ENCODE data around the gene APOC1. TPM values are rescaled to one million over a fixed set of nuclear protein-coding genes. Genes with fewer than 3 reads are reported as not detected.
"Not testable (repeated sequence)": the region's sequence is repeated elsewhere in the genome, so short reads cannot be mapped to it uniquely, and the experiment has no call there.

Gene APOC1
- total RNA-seq, 2 donors from 2014 or later: 5.4 to 24.1 TPM

DNA sequence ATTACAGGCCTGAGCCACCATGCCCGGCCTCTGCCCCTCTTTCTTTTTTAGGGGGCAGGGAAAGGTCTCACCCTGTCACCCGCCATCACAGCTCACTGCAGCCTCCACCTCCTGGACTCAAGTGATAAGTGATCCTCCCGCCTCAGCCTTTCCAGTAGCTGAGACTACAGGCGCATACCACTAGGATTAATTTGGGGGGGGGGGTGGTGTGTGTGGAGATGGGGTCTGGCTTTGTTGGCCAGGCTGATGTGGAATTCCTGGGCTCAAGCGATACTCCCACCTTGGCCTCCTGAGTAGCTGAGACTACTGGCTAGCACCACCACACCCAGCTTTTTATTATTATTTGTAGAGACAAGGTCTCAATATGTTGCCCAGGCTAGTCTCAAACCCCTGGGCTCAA is 4.6 kb upstream of the APOC1 start:
- intact Hi-C loops (cut with DNase I): loop anchor here (5.0 kb wide), 1 partner anchor 33 kb away; the partner anchor contains the start of gene APOC4
- TF ChIP-seq POLR2A (IDR thresholded peaks at IDR 0.05): no peak
- no peak overlapping the region for H3K27ac ChIP-seq
- no peak overlapping the region for H3K4me3 ChIP-seq
- H3K4me1 ChIP-seq: peaks cover 26% of the 10 kb centered on the region
- H3K27me3 ChIP-seq: peaks cover 0 to 11% of the 10 kb centered on the region in 2 donors
- no peaks in the 10 kb centered on the region for H3K36me3 ChIP-seq (replicated peaks in 1 of 2; ENCODE audit: insufficient read depth in 1 of 2, low read depth in 2 of 2)
- H3K9me3 ChIP-seq: no peaks in the 10 kb centered on the region
- ATAC-seq (no peak), DNase-seq (no peak)
- 72 to 92% methylated on average over 4 to 5 of the region's 5 CpGs for WGBS, 2 donors

DNA sequence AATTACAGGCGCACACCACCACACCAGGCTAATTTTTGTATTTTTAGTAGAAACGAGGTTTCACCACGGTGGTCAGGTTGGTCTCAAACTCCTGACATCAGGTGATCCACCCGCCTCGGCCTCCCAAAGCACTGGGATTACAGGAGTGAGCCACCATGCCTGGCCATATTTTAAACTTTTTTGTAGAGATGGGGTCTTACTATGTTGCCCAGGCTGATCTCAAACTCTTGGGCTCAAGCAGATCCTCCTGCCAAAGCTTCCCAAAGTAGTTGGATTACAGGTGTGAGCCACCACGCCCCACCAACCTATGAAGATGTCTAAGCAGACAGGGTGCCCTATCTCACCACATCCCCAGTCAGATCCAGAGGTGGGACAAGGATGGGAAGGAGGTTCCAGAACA is 2.5 kb upstream of the APOC1 start:
- H3K36me3 ChIP-seq (replicated peaks in 1 of 2; ENCODE audit: insufficient read depth in 1 of 2, low read depth in 2 of 2); DNase-seq; H3K27ac ChIP-seq; H3K27me3 ChIP-seq; H3K9me3 ChIP-seq; H3K4me3 ChIP-seq; intact Hi-C loops (cut with DNase I); ATAC-seq: not testable (repeated sequence)
- H3K4me1 ChIP-seq: peaks cover 13% of the 10 kb centered on the region
- WGBS, 2 donors: 60 to 70% methylated on average over 5 to 6 of the region's 6 CpGs

DNA sequence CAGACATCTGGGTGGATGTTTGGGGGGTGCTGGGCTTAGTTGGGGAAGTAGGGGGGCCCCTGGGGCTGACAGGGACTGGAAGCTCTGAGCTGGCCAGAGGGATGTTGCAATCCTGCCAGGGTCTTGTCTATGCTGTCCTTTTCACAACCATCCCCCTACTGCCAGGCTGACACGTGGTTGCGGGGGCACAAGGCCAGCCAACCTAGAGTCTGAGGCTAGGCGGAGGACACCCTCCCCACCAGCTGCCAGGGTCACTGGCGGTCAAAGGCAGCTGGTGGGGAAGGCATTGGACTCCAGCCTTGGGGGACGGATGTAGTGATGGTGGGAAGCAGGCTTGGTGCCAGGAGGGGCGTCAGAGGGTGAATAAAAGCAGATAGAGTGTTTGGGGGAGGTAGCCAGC is 1.6 kb upstream of the APOC1 start:
- peak in 1 of 4 donors; percentile 73 for DNase-seq
- ATAC-seq: no peak
- intact Hi-C loops (cut with DNase I): no loop called here

DNA sequence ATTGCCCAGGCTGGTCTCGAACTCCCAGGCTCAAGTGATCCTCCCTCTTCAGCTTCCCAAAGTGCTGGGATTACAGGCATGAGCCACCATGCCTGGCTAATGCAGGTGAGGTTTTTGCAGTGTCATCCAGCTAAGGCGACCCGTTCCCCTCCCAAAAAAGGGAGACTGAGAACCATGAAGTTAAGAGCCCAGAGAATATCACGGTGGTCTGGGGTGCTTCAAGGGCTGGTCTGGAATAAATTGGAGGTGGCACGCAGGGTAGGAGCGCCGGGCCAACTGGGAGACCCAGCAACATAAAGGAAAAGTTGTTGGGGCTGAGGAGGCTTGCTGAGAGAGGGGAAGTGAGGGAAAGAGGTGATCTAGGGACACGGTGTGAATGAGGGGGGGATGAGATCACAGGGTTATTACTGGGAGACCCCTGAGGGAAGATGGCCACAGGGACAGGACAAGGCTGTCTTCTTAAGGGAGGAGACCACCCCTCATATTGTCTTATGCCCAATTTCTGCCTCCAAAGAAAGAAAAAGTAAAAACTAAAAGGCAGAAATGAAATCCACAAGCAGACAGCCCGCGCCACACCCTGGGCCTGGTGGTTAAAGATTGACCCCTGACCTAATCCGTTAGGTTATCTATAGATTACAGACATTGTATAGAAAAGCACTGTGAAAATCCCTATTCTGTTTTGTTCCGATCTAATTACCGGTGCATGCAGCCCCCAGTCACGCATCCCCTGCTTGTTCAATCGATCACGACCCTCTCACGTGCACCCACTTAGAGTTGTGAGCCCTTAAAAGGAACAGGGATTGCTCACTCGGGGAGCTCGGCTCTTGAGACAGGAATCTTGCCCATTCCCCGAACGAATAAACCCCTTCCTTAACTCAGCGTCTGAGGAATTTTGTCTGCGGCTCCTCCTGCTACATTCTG is 636 bp upstream of the APOC1 start:
- H3K4me3 ChIP-seq; DNase-seq; ATAC-seq; H3K27ac ChIP-seq; H3K27me3 ChIP-seq; H3K9me3 ChIP-seq; H3K36me3 ChIP-seq (replicated peaks in 1 of 2; ENCODE audit: insufficient read depth in 1 of 2, low read depth in 2 of 2); intact Hi-C loops (cut with DNase I): not testable (repeated sequence)
- 50 to 57% methylated on average over 20 to 23 of the region's 23 CpGs for WGBS, 2 donors
- H3K4me1 ChIP-seq: peaks cover 13% of the 10 kb centered on the region

More for the DNA sequence above, 1.6 kb upstream of the APOC1 start:
- no peaks in the 10 kb centered on the region for H3K9me3 ChIP-seq
- H3K4me3 ChIP-seq: no peak overlapping the region
- peaks cover 13% of the 10 kb centered on the region for H3K4me1 ChIP-seq
- H3K36me3 ChIP-seq (replicated peaks in 1 of 2; ENCODE audit: insufficient read depth in 1 of 2, low read depth in 2 of 2): no peaks in the 10 kb centered on the region
- H3K27ac ChIP-seq: no peak overlapping the region
- TF ChIP-seq, protein P1, sequence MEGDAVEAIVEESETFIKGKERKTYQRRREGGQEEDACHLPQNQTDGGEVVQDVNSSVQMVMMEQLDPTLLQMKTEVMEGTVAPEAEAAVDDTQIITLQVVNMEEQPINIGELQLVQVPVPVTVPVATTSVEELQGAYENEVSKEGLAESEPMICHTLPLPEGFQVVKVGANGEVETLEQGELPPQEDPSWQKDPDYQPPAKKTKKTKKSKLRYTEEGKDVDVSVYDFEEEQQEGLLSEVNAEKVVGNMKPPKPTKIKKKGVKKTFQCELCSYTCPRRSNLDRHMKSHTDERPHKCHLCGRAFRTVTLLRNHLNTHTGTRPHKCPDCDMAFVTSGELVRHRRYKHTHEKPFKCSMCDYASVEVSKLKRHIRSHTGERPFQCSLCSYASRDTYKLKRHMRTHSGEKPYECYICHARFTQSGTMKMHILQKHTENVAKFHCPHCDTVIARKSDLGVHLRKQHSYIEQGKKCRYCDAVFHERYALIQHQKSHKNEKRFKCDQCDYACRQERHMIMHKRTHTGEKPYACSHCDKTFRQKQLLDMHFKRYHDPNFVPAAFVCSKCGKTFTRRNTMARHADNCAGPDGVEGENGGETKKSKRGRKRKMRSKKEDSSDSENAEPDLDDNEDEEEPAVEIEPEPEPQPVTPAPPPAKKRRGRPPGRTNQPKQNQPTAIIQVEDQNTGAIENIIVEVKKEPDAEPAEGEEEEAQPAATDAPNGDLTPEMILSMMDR (IDR thresholded peaks at IDR 0.05): no peak
- no peak for TF ChIP-seq POLR2A (IDR thresholded peaks at IDR 0.05)
- no peaks in the 10 kb centered on the region for H3K27me3 ChIP-seq
- 26 to 29% methylated on average over 6 of the region's 6 CpGs for WGBS, 2 donors

DNA sequence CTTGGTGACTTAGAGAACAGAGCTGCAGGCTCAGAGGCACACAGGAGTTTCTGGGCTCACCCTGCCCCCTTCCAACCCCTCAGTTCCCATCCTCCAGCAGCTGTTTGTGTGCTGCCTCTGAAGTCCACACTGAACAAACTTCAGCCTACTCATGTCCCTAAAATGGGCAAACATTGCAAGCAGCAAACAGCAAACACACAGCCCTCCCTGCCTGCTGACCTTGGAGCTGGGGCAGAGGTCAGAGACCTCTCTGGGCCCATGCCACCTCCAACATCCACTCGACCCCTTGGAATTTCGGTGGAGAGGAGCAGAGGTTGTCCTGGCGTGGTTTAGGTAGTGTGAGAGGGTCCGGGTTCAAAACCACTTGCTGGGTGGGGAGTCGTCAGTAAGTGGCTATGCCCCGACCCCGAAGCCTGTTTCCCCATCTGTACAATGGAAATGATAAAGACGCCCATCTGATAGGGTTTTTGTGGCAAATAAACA is 9.9 kb downstream of the APOC1 start:
- H3K4me3 ChIP-seq: no peak overlapping the region
- H3K4me1 ChIP-seq: peaks cover 10% of the 10 kb centered on the region
- no peak overlapping the region for H3K27ac ChIP-seq
- H3K27me3 ChIP-seq: no peaks in the 10 kb centered on the region
- ATAC-seq: no peak
- DNase-seq: no peak
- WGBS, 2 donors: 63 to 70% methylated on average over 5 to 8 of the region's 8 CpGs
- no peaks in the 10 kb centered on the region for H3K9me3 ChIP-seq
- no peaks in the 10 kb centered on the region for H3K36me3 ChIP-seq (replicated peaks in 1 of 2; ENCODE audit: insufficient read depth in 1 of 2, low read depth in 2 of 2)
- intact Hi-C loops (cut with DNase I): no loop called here
- no peak for TF ChIP-seq POLR2A (IDR thresholded peaks at IDR 0.05)
- TF ChIP-seq, protein P1 (IDR thresholded peaks at IDR 0.05): no peak

DNA sequence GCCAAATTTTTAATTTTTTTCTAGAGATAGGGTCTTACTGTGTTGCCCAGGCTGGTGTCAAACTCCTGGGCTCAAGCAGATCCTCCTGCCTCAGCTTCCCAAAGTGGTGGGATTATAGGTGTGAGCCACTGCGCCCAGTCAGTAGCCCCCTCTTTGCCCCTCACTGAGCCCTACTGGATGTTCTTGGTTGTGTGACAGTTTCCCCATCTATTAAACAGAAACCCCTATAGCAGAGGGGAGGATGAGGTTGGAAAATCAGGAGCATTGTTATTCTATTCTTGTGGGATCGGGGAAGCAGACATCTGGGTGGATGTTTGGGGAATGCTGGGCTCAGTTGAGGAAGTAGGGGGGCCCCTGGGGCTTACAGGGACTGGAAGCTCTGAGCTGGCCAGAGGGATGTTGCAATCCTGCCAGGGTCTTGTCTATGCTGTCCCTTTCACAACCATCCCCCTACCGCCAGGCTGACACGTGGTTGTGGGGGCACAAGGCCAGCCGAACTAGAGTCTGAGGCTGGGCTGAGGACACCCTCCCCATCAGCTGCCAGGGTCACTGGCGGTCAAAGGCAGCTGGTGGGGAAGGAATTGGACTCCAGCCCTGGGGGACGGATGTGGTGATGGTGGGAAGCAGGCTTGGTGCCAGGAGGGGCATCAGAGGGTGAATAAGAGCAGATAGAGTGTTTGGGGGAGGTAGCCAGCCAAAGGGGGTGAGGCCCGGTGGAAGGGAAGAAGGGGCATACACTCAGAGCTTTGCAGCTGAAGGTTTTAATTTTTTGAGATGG is 10.9 kb downstream of the APOC1 start:
- H3K4me3 ChIP-seq: no peak overlapping the region
- no peak overlapping the region for H3K27ac ChIP-seq
- 51 to 58% methylated on average over 8 of the region's 8 CpGs for WGBS, 2 donors
- H3K4me1 ChIP-seq: peaks cover 13% of the 10 kb centered on the region
- H3K9me3 ChIP-seq: no peaks in the 10 kb centered on the region
- DNase-seq: peak in 3 of 4 donors; percentile 47 to 83 (median 47)
- intact Hi-C loops (cut with DNase I): no loop called here
- ATAC-seq: no peak
- no peaks in the 10 kb centered on the region for H3K36me3 ChIP-seq (replicated peaks in 1 of 2; ENCODE audit: insufficient read depth in 1 of 2, low read depth in 2 of 2)
- H3K27me3 ChIP-seq: no peaks in the 10 kb centered on the region
- no peak for TF ChIP-seq POLR2A (IDR thresholded peaks at IDR 0.05)
- TF ChIP-seq, protein P1 (IDR thresholded peaks at IDR 0.05): no peak

DNA sequence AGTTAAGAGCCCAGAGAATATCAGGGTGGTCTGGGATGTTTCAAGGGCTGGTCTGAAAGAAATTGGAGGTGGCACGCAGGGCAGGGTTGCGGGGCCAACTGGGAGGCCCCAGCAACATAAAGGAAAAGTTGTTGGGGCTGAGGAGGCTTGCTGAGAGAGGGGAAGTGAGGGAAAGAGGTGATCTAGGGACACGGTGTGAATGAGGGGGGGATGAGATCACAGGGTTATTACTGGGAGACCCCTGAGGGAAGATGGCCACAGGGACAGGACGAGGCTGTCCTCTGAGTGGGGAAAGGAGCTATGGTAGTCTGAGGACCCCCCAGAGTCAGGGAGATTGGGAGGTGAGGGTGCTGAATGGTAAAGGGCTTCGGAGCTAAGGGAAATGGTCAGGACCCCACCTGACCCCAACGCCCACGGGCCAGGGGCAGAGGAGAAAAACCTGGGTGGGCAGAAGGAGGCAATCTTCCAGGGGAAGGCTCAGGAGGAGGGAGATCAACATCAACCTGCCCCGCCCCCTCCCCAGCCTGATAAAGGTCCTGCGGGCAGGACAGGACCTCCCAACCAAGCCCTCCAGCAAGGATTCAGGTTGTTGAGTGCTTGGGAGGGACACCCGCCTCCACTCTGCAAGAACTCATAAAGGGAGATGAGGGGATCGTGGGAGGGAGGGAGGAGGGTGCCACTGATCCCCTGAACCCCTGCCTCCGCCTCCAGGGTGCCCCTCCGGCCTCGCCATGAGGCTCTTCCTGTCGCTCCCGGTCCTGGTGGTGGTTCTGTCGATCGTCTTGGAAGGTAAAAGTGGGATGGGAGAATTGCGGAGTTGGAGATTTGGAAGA is 12.1 kb downstream of the APOC1 start:
- H3K36me3 ChIP-seq (replicated peaks in 1 of 2; ENCODE audit: insufficient read depth in 1 of 2, low read depth in 2 of 2); H3K4me3 ChIP-seq; H3K27ac ChIP-seq; intact Hi-C loops (cut with DNase I); H3K27me3 ChIP-seq; DNase-seq; H3K9me3 ChIP-seq: not testable (repeated sequence)
- H3K4me1 ChIP-seq: peaks cover 13% of the 10 kb centered on the region
- peak; percentile 40 for ATAC-seq
- 36 to 57% methylated on average over 13 to 18 of the region's 19 CpGs for WGBS, 2 donors

Measured in body of pancreas (tissue), 4 donors.